Cardiac septum (tissue), 1 donor: ENCODE measurements around the gene ADAMTS6. TPM values are rescaled to one million over a fixed set of nuclear protein-coding genes. Genes with fewer than 3 reads are reported as not detected.

Experiments used
- DNase-seq: peaks from one replicate; pipeline ENCODE4 v3.0.0-alpha.2; 2020; ENCODE audit warnings: low spot score
- intact Hi-C: fragments of 100-400 bp; cut with DNase I; formaldehyde crosslinking; loops from one replicate; pipeline ENCODE4 v1.14.0; 2022
- total RNA-seq: library from RNA; stranded (reverse); fragmentation: NEBNext Ultra II Directional; extraction: Animal tissue kit (Norgen Biotek cat#: 25700); gene quantifications from one replicate; pipeline ENCODE4 v1.2.1, GENCODE V29; 2021
- donor health status: DM: no; HTN: no; CAD: no.

Gene ADAMTS6
- total RNA-seq, 1 donor from 2014 or later, result 1.9 TPM

- intact Hi-C loops, result no loop called here
- no peak for DNase-seq
Measured at GRCh38 chr5:65171645-65172044, 310.1 kb downstream of the ADAMTS6 start.

DNA sequence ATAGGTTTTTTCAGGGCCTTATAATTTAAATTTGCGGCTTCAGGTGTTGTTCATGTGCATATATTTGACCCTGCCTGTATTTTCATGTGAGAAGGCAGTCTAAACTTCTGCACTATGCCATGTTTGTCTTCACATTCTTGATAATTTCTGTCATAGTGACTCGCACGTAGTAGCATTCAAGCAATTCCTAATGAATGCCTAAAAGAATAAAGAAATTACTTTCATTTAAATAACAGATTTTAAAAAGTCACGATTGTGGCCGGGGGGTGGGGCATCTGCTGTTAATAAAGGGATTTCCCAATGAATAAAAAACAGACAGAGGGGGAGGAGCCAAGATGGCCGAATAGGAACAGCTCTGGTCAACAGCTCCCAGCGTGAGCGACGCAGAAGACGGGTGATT, 318.0 kb downstream of the ADAMTS6 start:
- intact Hi-C loops, result no loop called here

DNA sequence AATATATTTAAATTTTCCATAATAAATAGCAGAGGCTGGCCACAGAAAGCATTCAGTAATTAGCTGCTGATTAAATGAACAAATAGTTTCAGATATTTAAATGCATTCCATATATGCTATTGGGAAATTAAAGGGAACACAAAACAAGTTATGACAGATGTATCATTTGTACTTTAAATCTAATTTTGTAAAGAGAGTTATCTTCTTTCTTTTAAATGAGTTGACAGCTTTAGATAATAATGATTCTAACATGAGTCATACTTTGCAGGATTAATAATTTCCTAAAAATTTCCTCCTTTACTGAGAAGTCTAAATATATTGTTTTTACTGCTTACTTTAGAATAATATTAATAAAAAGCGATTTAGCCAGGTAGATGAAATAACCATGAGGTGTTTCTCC, 320.1 kb downstream of the ADAMTS6 start:
- DNase-seq, result no peak
- intact Hi-C loops, result no loop called here

More for the DNA sequence above, 318.0 kb downstream of the ADAMTS6 start:
- DNase-seq, result no peak

GRCh38 chr5:65157906-65158603, 323.7 kb downstream of the ADAMTS6 start:
- DNase-seq, result no peak
- intact Hi-C loops, result no loop called here

DNA sequence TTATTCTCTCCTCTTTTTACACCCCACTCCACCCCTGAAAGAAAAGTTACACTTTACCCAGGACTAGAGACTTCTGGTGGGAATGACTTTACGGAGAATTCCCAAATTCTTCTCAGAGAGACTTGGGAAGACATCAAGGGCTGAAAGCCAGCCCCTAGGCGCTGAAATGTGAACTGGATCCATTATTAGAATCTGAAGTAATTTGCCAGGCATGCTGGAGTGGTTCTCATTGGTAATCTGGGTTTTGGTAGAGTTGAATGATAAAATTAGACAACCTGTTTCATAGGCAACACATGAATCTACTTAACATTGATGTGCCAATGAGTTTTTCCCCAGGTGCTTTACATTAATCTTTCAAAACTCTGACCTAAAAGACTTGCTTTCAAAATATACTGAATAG, 324.8 kb downstream of the ADAMTS6 start:
- DNase-seq, result no peak
- intact Hi-C loops, result no loop called here

- intact Hi-C loops, result no loop called here
- DNase-seq, result no peak
Measured at GRCh38 chr5:65152131-65152530, 329.6 kb downstream of the ADAMTS6 start.

DNA sequence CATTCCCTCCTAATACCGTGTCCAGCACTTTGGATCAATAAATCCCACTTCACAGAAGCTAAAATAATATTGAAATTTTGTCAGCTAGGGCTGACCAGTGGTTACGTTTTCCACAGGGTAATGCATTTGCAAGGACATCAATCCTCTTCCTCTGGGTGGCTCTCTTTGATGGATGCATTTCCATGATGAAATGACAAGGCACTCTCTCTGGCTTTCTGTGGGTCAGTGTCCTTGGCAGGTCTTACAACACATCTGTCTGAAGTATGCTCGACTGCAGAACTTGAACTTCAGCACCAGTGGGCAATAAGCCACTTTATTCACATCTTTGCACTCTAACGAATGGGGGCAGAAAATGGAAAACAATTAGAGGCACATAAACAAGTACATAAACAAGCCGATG, 330.1 kb downstream of the ADAMTS6 start:
- DNase-seq, result no peak
- intact Hi-C loops, result no loop called here

GRCh38 chr5:65150599-65151304, 331.0 kb downstream of the ADAMTS6 start:
- no peak for DNase-seq
- intact Hi-C loops, result no loop called here

DNA sequence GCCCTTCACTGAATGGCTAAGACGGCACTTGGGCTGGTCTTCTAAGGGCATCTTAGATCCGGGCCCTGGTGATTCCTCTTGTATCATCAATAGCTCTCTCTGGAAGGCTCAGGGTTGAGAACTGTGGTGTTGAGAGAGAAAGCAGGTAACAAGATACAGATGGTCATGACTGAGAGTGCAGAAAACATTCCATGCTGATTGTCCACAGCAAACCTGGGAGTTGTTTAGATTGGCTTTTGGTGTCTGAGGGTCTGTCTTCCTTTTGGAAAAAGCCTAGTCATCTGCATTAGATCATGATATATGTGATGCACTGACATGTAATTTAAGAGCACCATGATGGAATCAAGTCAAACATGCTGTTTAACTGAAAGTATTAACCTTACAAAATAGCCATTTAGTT, 331.9 kb downstream of the ADAMTS6 start:
- no peak for DNase-seq
- intact Hi-C loops, result no loop called here

- DNase-seq, result no peak
- intact Hi-C loops, result no loop called here
Measured at GRCh38 chr5:65144136-65144871, 337.4 kb downstream of the ADAMTS6 start.

DNA sequence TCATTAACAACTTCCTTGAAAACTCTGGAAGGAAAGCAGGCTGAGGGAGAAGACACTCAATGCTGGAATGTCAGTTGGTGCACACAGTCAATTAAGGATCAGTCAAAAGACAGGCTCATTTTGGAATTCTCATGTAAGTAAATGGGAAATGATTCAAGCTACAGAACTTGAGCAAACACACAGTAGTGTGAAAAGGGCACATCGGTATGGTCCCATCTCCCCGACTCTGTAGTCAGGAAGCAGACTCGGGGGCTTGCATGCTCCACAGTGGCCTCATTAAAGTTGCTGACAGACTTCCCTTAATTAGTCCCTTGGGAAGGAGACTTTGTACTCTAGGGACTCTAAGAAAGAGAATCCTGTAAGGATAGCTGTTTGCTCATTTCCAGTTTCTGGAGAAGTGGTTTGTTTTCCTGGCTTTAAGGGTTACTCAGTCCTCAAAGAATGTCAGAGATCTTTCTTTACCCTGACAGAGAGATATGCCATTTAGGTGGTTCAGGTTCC, 339.2 kb downstream of the ADAMTS6 start:
- intact Hi-C loops, result no loop called here
- no peak for DNase-seq

GRCh38 chr5:65142016-65142415, 339.7 kb downstream of the ADAMTS6 start:
- intact Hi-C loops, result no loop called here

GRCh38 chr5:65141493-65141892, 340.2 kb downstream of the ADAMTS6 start:
- DNase-seq, result no peak
- intact Hi-C loops, result no loop called here

More at GRCh38 chr5:65142016-65142415, 339.7 kb downstream of the ADAMTS6 start:
- DNase-seq, result no peak

GRCh38 chr5:65137631-65138030, 344.1 kb downstream of the ADAMTS6 start:
- DNase-seq, result no peak
- intact Hi-C loops, result no loop called here

GRCh38 chr5:65133477-65134110, 348.1 kb downstream of the ADAMTS6 start:
- DNase-seq, result no peak
- intact Hi-C loops, result no loop called here

DNA sequence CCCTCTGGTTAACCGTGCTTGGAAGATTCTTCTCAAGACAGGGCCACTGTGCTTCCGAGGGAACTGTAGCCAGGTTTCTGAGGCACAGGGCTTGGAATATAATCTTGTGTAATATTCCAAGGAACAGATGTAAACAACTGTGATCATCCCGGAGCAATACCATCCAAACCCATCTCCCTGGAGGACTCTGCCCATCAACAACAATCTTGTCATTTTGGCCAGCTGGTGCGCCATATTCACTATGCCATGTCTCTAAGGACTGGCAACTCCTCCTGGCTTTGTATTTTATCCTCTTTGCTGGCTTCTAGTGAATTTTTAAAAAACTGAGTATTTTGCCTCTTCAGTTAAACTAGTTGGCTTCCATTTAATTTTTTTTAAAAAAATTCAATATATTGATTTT, 349.3 kb downstream of the ADAMTS6 start:
- intact Hi-C loops, result no loop called here
- DNase-seq, result no peak

DNA sequence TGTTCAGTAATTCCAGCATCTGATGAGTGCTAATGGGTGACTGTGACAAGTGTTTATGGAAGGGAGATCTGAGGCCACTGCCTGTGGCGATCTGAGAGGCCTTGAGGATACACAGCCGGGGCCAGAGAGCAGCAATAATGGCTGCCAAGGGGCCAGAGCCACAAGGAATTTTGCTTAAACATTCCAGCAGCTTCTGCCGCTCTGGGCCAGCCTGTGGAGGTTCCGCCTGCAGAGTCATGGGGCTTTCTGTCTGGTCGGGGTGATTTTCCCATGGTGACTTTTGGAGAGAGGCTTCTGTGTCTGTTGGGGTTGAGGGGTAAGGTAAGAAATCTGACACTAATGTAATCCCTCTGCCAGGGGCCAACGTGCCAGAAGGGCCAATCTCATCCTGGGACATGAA, 353.5 kb downstream of the ADAMTS6 start:
- intact Hi-C loops, result no loop called here
- no peak for DNase-seq

DNA sequence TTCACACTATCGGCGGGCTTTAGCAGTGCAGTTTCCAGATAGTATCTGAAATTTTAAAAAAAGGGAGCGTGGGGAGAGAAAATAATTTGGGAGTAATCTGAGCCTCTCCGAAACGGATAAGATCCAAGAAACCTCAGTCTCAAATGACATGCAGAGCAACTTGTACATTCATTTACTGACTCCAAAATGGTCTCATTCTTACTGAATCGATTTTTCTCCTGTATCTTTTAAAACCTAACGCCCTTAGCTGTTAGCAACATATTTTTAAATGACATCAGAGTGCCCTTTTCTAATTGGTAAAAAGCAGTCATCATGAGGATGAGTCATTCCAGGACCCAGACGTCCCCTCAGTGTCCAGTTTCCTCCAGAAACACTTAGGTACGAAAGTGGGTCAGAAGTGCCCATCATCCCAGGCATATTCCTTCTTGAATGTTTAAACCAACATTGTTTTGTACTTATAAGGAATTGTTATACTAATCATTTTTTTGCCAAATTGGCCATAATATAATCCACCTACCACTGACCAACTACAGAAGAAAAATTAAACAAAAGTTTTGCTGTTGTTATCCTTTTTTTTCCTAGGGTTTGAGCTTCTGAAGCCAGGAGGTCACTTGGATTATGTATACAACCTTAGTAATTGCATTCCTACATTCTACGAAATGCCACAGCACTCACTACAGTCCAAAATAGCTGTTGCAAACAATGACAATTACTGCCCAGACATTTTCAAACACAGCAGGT, 354.4 kb downstream of the ADAMTS6 start:
- no peak for DNase-seq
- intact Hi-C loops, result no loop called here

DNA sequence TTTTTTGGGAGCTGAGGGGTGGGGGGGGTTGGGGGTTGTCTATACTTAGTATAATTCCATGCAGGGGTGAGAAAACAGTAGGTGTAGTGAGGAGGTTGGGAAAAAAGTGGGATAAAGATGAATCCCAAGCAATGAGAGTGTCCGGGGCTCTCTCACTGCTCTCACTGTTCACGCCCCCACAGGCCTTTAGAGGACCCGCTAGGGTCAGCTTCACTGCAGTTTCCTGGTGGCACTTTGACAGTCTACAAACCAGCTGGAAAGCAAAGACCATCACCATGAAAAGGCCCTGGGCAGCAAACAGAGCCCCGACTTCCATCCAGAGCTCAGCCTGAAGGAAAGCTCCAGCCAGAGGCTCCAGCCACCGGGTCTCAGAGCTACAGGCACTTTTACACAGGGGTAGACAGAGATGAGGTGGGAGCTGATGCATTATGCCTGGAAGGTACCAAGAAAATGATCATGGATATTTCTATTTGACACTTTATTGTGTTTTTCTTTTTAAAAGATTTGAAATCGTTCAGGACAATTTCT, 355.1 kb downstream of the ADAMTS6 start:
- no peak for DNase-seq
- intact Hi-C loops, result no loop called here
